SJCRH30 (cell line): ENCODE measurements around the gene USO1. TPM values are rescaled to one million over a fixed set of nuclear protein-coding genes. Genes with fewer than 3 reads are reported as not detected.
"Not testable (repeated sequence)": the region's sequence is repeated elsewhere in the genome, so short reads cannot be mapped to it uniquely, and the experiment has no call there.

Experiments used
- DNase-seq, 2 experiments: peaks; one replicate each; pipeline ENCODE4 v3.0.0-alpha.2; 2015 to 2020
- H3K27ac ChIP-seq: fragments of 250-450 bp; sonication (Bioruptor Pico); 2 replicates; pipeline ENCODE4 v1.5.1; 2020; ENCODE audit warnings: mild to moderate bottlenecking, moderate library complexity
- H3K27me3 ChIP-seq: fragments of 250-450 bp; sonication (Bioruptor Pico); 2 replicates; pipeline ENCODE4 v1.5.1; 2020; ENCODE audit warnings: mild to moderate bottlenecking, moderate library complexity
- H3K36me3 ChIP-seq: fragments of 250-450 bp; sonication (Bioruptor Pico); 2 replicates; pipeline ENCODE4 v1.5.1; 2020; ENCODE audit warnings: mild to moderate bottlenecking, moderate library complexity
- H3K4me1 ChIP-seq: fragments of 250-450 bp; sonication (Bioruptor Pico); 2 replicates; pipeline ENCODE4 v1.5.1; 2020; ENCODE audit warnings: mild to moderate bottlenecking, moderate library complexity
- H3K4me3 ChIP-seq: fragments of 250-450 bp; sonication (Bioruptor Pico); 2 replicates; pipeline ENCODE4 v1.5.1; 2020; ENCODE audit warnings: mild to moderate bottlenecking, moderate library complexity
- H3K9me3 ChIP-seq: fragments of 250-450 bp; sonication (Bioruptor Pico); replicated peaks from 2 replicates; pipeline ENCODE4 v1.5.1; 2020; ENCODE audit warnings: mild to moderate bottlenecking, moderate library complexity
- total RNA-seq: library from RNA; depleted of rRNA; stranded (reverse); fragments of >200 nt; shearing (Covaris generic); gene quantifications from 2 replicates; pipeline ENCODE4 v1.2.3, GENCODE V29; 2014

Gene USO1
- total RNA-seq, 1 experiment from 2014 or later: 94.9 TPM

GRCh38 chr4:75723163-75724065, 963 bp upstream of the USO1 start:
- H3K36me3 ChIP-seq: peaks cover 8% of the 10 kb centered on the region
- peak overlapping the region; percentile 92 for H3K27ac ChIP-seq
- no peaks in the 10 kb centered on the region for H3K27me3 ChIP-seq
- no peaks in the 10 kb centered on the region for H3K9me3 ChIP-seq
- peak overlapping the region; percentile 83 for H3K4me3 ChIP-seq
- peak; percentile 71 to 92 for DNase-seq
- H3K4me1 ChIP-seq: peaks cover 12% of the 10 kb centered on the region

- H3K27ac ChIP-seq: peak overlapping the region; percentile 92
- H3K9me3 ChIP-seq: no peaks in the 10 kb centered on the region
- H3K4me3 ChIP-seq: peak overlapping the region; percentile 83
- peaks cover 12% of the 10 kb centered on the region for H3K4me1 ChIP-seq
- H3K27me3 ChIP-seq: no peaks in the 10 kb centered on the region
- H3K36me3 ChIP-seq: no peaks in the 10 kb centered on the region; the same call in 1 of the 2 replicates
- peak; percentile 87 to 93 for DNase-seq
Observed at GRCh38 chr4:75724867-75725724, 719 bp downstream of the USO1 start.

GRCh38 chr4:75725942-75726538, 1.7 kb downstream of the USO1 start:
- Histone ChIP-seq H3K4me3 (peak overlapping the region; percentile 83), H3K4me1 (peaks cover 12% of the 10 kb centered on the region), H3K27ac (peak overlapping the region; percentile 92)
- not testable (repeated sequence) for H3K27me3 ChIP-seq, H3K9me3 ChIP-seq, DNase-seq, H3K36me3 ChIP-seq

GRCh38 chr4:75726577-75726976, 2.2 kb downstream of the USO1 start:
- Histone ChIP-seq H3K36me3 (no peaks in the 10 kb centered on the region; the same call in 1 of the 2 replicates), H3K27me3 (no peaks in the 10 kb centered on the region), H3K27ac (no peak overlapping the region), H3K9me3 (no peaks in the 10 kb centered on the region), H3K4me1 (peaks cover 12% of the 10 kb centered on the region), H3K4me3 (no peak overlapping the region)
- DNase-seq: no peak

- no peak for DNase-seq
- H3K9me3 ChIP-seq: no peaks in the 10 kb centered on the region; the same call in 1 of the 2 replicates
- H3K4me1 ChIP-seq: peaks cover 9% of the 10 kb centered on the region
- H3K36me3 ChIP-seq: no peaks in the 10 kb centered on the region
- H3K27me3 ChIP-seq: no peaks in the 10 kb centered on the region
- H3K27ac ChIP-seq: no peak overlapping the region
- no peak overlapping the region for H3K4me3 ChIP-seq
Observed at GRCh38 chr4:75727073-75727472, 2.7 kb downstream of the USO1 start.

- Histone ChIP-seq H3K4me3 (no peak overlapping the region), H3K27ac (no peak overlapping the region), H3K9me3 (no peaks in the 10 kb centered on the region; the same call in 1 of the 2 replicates), H3K4me1 (no peaks in the 10 kb centered on the region), H3K27me3 (no peaks in the 10 kb centered on the region), H3K36me3 (0 out of 2 replicates have a peak, but pooled peaks cover 2% of the 10 kb centered on the region)
- no peak for DNase-seq
Observed at GRCh38 chr4:75729836-75730235, 5.5 kb downstream of the USO1 start.

- Histone ChIP-seq H3K4me3 (no peak overlapping the region), H3K27ac (no peak overlapping the region), H3K36me3 (0 out of 2 replicates have a peak, but pooled peaks cover 2% of the 10 kb centered on the region), H3K4me1 (no peaks in the 10 kb centered on the region), H3K9me3 (no peaks in the 10 kb centered on the region; the same call in 1 of the 2 replicates), H3K27me3 (no peaks in the 10 kb centered on the region)
- DNase-seq: no peak
Observed at GRCh38 chr4:75733369-75733768, 9.0 kb downstream of the USO1 start.

- Histone ChIP-seq H3K4me3 (no peak overlapping the region), H3K4me1 (no peaks in the 10 kb centered on the region), H3K9me3 (no peaks in the 10 kb centered on the region; the same call in 1 of the 2 replicates), H3K27ac (no peak overlapping the region), H3K36me3 (0 out of 2 replicates have a peak, but pooled peaks cover 2% of the 10 kb centered on the region), H3K27me3 (no peaks in the 10 kb centered on the region)
- DNase-seq: no peak
Observed at GRCh38 chr4:75735525-75735924, 11.1 kb downstream of the USO1 start.

- no peak for DNase-seq
- Histone ChIP-seq H3K9me3 (no peaks in the 10 kb centered on the region; the same call in 1 of the 2 replicates), H3K27me3 (no peaks in the 10 kb centered on the region), H3K4me1 (no peaks in the 10 kb centered on the region), H3K27ac (no peak overlapping the region), H3K36me3 (0 out of 2 replicates have a peak, but pooled peaks cover 3% of the 10 kb centered on the region), H3K4me3 (no peak overlapping the region)
Observed at GRCh38 chr4:75736862-75737261, 12.5 kb downstream of the USO1 start.

- no peak for DNase-seq
- H3K27me3 ChIP-seq: no peaks in the 10 kb centered on the region
- no peak overlapping the region for H3K27ac ChIP-seq
- H3K36me3 ChIP-seq: 0 out of 2 replicates have a peak, but pooled peaks cover 6% of the 10 kb centered on the region
- H3K9me3 ChIP-seq: no peaks in the 10 kb centered on the region
- no peaks in the 10 kb centered on the region for H3K4me1 ChIP-seq
- H3K4me3 ChIP-seq: no peak overlapping the region
Observed at GRCh38 chr4:75737398-75737797, 13.0 kb downstream of the USO1 start.

GRCh38 chr4:75741027-75741426, 16.6 kb downstream of the USO1 start:
- Histone ChIP-seq H3K27me3 (no peaks in the 10 kb centered on the region), H3K36me3 (0 out of 2 replicates have a peak, but pooled peaks cover 4% of the 10 kb centered on the region), H3K4me3 (no peak overlapping the region), H3K4me1 (no peaks in the 10 kb centered on the region), H3K27ac (no peak overlapping the region), H3K9me3 (no peaks in the 10 kb centered on the region)
- DNase-seq: no peak

GRCh38 chr4:75742451-75742850, 18.1 kb downstream of the USO1 start:
- H3K36me3 ChIP-seq: 0 out of 2 replicates have a peak, but pooled peaks cover 4% of the 10 kb centered on the region
- DNase-seq: no peak
- no peak overlapping the region for H3K27ac ChIP-seq
- no peaks in the 10 kb centered on the region for H3K9me3 ChIP-seq
- H3K4me1 ChIP-seq: no peaks in the 10 kb centered on the region
- no peak overlapping the region for H3K4me3 ChIP-seq
- no peaks in the 10 kb centered on the region for H3K27me3 ChIP-seq

GRCh38 chr4:75745161-75745560, 20.8 kb downstream of the USO1 start:
- DNase-seq: no peak
- no peaks in the 10 kb centered on the region for H3K9me3 ChIP-seq
- H3K27ac ChIP-seq: no peak overlapping the region
- H3K4me1 ChIP-seq: no peaks in the 10 kb centered on the region
- H3K27me3 ChIP-seq: no peaks in the 10 kb centered on the region
- 0 out of 2 replicates have a peak, but pooled peaks cover 4% of the 10 kb centered on the region for H3K36me3 ChIP-seq
- no peak overlapping the region for H3K4me3 ChIP-seq

GRCh38 chr4:75745721-75746199, 21.4 kb downstream of the USO1 start:
- no peak for DNase-seq
- Histone ChIP-seq H3K36me3 (0 out of 2 replicates have a peak, but pooled peaks cover 4% of the 10 kb centered on the region), H3K27ac (no peak overlapping the region), H3K27me3 (no peaks in the 10 kb centered on the region), H3K4me1 (no peaks in the 10 kb centered on the region), H3K4me3 (no peak overlapping the region), H3K9me3 (no peaks in the 10 kb centered on the region)
